Endodermal cell (in vitro differentiated cells): ENCODE results near the gene TMEM208. TPM values are rescaled to one million over a fixed set of nuclear protein-coding genes. Genes with fewer than 3 reads are reported as not detected.
A peak's percentile ranks its signal among the peaks of the same experiment; 100 is the strongest.

Experiments
- DNase-seq: peaks from one replicate; pipeline ENCODE4 v3.0.0-alpha.2; 2017
- H3K27ac ChIP-seq: 2 replicates; pipeline ENCODE4 v1.5.1; 2013; ENCODE audit warnings: mild to moderate bottlenecking, low read depth, low read length, moderate library complexity
- H3K27me3 ChIP-seq: 2 replicates; pipeline ENCODE4 v1.6.1; 2013; ENCODE audit warnings: mild to moderate bottlenecking, low read length, moderate library complexity; ENCODE audit not compliant: insufficient read depth, control insufficient read depth, poor library complexity, severe bottlenecking
- H3K36me3 ChIP-seq: 2 replicates; pipeline ENCODE4 v1.7.0; 2013; ENCODE audit warnings: mild to moderate bottlenecking, low read length, moderate library complexity; ENCODE audit not compliant: control insufficient read depth, insufficient read depth
- H3K4me1 ChIP-seq: one replicate; pipeline ENCODE4 v1.7.0; 2013; ENCODE audit warnings: low read length; ENCODE audit not compliant: control insufficient read depth, insufficient read depth
- H3K4me3 ChIP-seq: 2 replicates; pipeline ENCODE4 v1.5.1; 2013; ENCODE audit warnings: mild to moderate bottlenecking, low read length, moderate library complexity
- H3K9ac ChIP-seq: 2 replicates; pipeline ENCODE4 v1.6.1; 2013; ENCODE audit warnings: mild to moderate bottlenecking, low read length, moderate library complexity; ENCODE audit not compliant: poor library complexity, severe bottlenecking; ENCODE audit errors: extremely low read depth
- H3K9me3 ChIP-seq: 2 replicates; pipeline ENCODE4 v1.6.1; 2013; ENCODE audit warnings: mild to moderate bottlenecking, low read length, moderate library complexity; ENCODE audit not compliant: control insufficient read depth
- H3K27ac Mint-ChIP-seq: 2 replicates; pipeline ENCODE4 v1.8.0; 2020; ENCODE audit warnings: mixed read lengths
- H3K27me3 Mint-ChIP-seq: 2 replicates; pipeline ENCODE4 v1.8.0; 2021; ENCODE audit warnings: mild to moderate bottlenecking, mixed read lengths; ENCODE audit not compliant: insufficient read depth
- H3K36me3 Mint-ChIP-seq: 2 replicates; pipeline ENCODE4 v1.8.0; 2020; ENCODE audit warnings: low read depth, mixed read lengths
- H3K4me1 Mint-ChIP-seq: 2 replicates; pipeline ENCODE4 v1.8.0; 2020; ENCODE audit warnings: mixed read lengths
- H3K4me3 Mint-ChIP-seq: 2 replicates; pipeline ENCODE4 v1.8.0; 2020; ENCODE audit warnings: mild to moderate bottlenecking, moderate library complexity, mixed read lengths
- H3K9me3 Mint-ChIP-seq: 2 replicates; pipeline ENCODE4 v1.8.0; 2020; ENCODE audit warnings: mild to moderate bottlenecking, mixed read lengths
- CTCF ChIP-seq: fragments of 200-600 bp; sonication (generic); conservative IDR thresholded peaks from 2 replicates; pipeline ENCODE4 v1.5.0; 2021; ENCODE audit warnings: antibody characterized with exemption, mild to moderate bottlenecking
- WGBS, 2 experiments: methylation state at CpG; one replicate each; pipeline versions ENCODE4 v1.1.5 to v1.1.7; 2013; ENCODE audit warnings: missing lambda C conversion rate in 2 of 2, mixed read lengths in 1 of 2; ENCODE audit not compliant: insufficient coverage in 1 of 2, insufficient read length in 1 of 2; 5-methylcytosine and 5-hydroxymethylcytosine counted together
- total RNA-seq, 2 donors: library from RNA; stranded (reverse); fragmentation: NEBNext Ultra II Directional in 1 of 2; extraction: Animal tissue kit (Norgen Biotek cat#: 25700) in 1 of 2; gene quantifications; 2 replicates in 1 of 2; 3 replicates in 1 of 2; pipeline ENCODE4 v1.2.1, GENCODE V29; 2021

TMEM208 gene
- total RNA-seq, 2 donors from 2014 or later, result 43.1 to 46.4 TPM

DNA sequence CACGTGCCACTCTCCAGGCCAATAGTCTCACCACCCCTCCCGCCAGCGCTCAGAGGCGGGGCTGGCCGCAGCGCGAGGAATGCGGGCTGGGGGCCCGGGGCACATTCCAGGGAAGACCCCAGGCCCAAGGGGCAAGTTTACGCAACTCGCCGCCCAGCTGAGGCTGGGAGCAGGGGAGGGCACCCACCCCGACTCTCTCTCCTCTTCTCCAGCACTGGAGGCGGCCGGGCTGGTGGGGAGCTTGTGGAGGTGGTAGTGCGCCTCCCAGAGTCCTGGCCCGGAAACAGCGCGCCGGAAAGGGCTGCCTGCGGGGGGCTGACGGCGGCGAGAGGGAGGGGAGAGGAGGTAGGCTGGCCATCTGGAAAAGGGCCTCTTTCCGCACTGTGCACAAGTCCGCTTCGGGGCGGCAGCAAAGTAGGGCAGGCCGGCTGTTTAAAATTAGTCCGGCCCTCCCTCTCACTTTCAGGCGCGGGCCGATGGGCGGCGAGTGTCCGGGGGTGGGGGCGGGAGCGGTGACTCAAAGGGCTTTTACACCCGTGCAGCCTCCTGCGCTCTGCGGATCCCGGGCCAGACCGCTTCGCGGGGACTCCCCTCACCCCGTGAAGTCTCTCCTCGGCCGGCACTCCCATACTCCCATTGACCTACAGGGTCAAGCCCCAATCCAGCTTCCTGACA, 19.3 kb downstream of the TMEM208 start:
- Mint-ChIP-seq H3K4me1 (peaks cover 30% of the 10 kb centered on the region), H3K9me3 (no peaks in the 10 kb centered on the region), H3K27me3 (peaks cover 26% of the 10 kb centered on the region), H3K4me3 (peak overlapping the region; percentile 86), H3K27ac (peak overlapping the region; percentile 96), H3K36me3 (no peaks in the 10 kb centered on the region)
- Histone ChIP-seq H3K4me1 (peaks cover 28% of the 10 kb centered on the region), H3K27ac (peak overlapping the region; percentile 82), H3K4me3 (peak overlapping the region; percentile 89), H3K9ac (peak overlapping the region; percentile 80), H3K36me3 (peaks cover 37% of the 10 kb centered on the region), H3K27me3 (no peaks in the 10 kb centered on the region), H3K9me3 (no peaks in the 10 kb centered on the region)
- DNase-seq, result peak; percentile 96
- 0 to 1% methylated on average over 18 to 47 of the region's 48 CpGs for WGBS, 2 experiments
- peak; percentile 64 for TF ChIP-seq CTCF

- TF ChIP-seq CTCF, result peak; percentile 43
- no peaks in the 10 kb centered on the region for H3K9me3 Mint-ChIP-seq
- WGBS, 2 experiments, result 0 to 1% methylated on average over 8 to 26 of the region's 26 CpGs
- peaks cover 26% of the 10 kb centered on the region for H3K4me1 Mint-ChIP-seq
- peak overlapping the region; percentile 82 for H3K27ac ChIP-seq
- H3K9me3 ChIP-seq, result no peaks in the 10 kb centered on the region
- peaks cover 25% of the 10 kb centered on the region for H3K4me1 ChIP-seq
- no peaks in the 10 kb centered on the region for H3K27me3 ChIP-seq
- H3K36me3 ChIP-seq, result peaks cover 31% of the 10 kb centered on the region
- H3K36me3 Mint-ChIP-seq, result no peaks in the 10 kb centered on the region
- peak overlapping the region; percentile 80 for H3K9ac ChIP-seq
- H3K4me3 ChIP-seq, result peak overlapping the region; percentile 89
- H3K27ac Mint-ChIP-seq, result peak overlapping the region; percentile 96
- DNase-seq, result peak; percentile 98
- peak overlapping the region; percentile 86 for H3K4me3 Mint-ChIP-seq
- H3K27me3 Mint-ChIP-seq, result peaks cover 27% of the 10 kb centered on the region
Observed at GRCh38 chr16:67246756-67247191, 19.8 kb downstream of the TMEM208 start.

- peak; percentile 99 for DNase-seq
- peak within 1 kb of the TSS; percentile 82 for H3K27ac ChIP-seq
- no peaks in the 10 kb centered on the region for H3K27me3 ChIP-seq
- peaks cover 26% of the 10 kb centered on the region for H3K36me3 ChIP-seq
- TF ChIP-seq CTCF, result no peak
- peak within 1 kb of the TSS; percentile 89 for H3K4me3 ChIP-seq
- Mint-ChIP-seq H3K36me3 (no peaks in the 10 kb centered on the region), H3K9me3 (no peaks in the 10 kb centered on the region), H3K27ac (peak within 1 kb of the TSS; percentile 96), H3K4me1 (peaks cover 26% of the 10 kb centered on the region), H3K27me3 (peaks cover 27% of the 10 kb centered on the region), H3K4me3 (peak within 1 kb of the TSS; percentile 86)
- WGBS, 2 experiments, result 0% methylated on average over 29 to 60 of the region's 60 CpGs
- peak within 1 kb of the TSS; percentile 80 for H3K9ac ChIP-seq
- H3K4me1 ChIP-seq, result peaks cover 21% of the 10 kb centered on the region
- H3K9me3 ChIP-seq, result no peaks in the 10 kb centered on the region
Observed at GRCh38 chr16:67247192-67248072, 20.5 kb downstream of the TMEM208 start, which contains the start of gene FHOD1. TSS of gene FHOD1 (minus strand) at chr16:67247481. CDS start at chr16:67247410, 71 bp downstream.
